HG03196 (cell line): Measurements from ENCODE around the gene KIF4A.
"Not testable (repeated sequence)": the region's sequence is repeated elsewhere in the genome, so short reads cannot be mapped to it uniquely, and the experiment has no call there.

Experiments
- ATAC-seq: cut with Tn5 transposase; IDR thresholded peaks from one replicate; pipeline ENCODE4 v1.9.1; 2021; ENCODE audit not compliant: unreplicated experiment

Gene KIF4A

DNA sequence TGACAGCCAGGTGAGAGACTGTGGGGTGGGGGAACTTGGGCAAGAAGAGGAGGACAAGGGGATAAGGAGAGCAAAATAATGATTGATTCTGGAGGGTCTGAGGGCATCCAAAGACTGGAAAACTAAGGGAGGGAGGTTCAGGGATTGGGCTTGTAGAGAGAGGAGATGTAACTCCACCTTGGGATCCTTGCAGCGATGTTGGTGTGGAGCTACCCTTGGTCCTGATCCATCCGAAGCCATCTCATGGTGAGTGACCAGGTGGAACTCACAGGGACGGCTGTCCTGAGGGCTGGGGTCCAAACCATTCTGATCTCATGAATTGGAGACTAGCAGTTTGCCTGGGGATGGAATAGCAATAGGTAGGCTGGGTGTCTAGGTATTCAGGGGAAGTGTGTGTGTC lies 9.3 kb upstream of the KIF4A start:
- no peak for ATAC-seq

DNA sequence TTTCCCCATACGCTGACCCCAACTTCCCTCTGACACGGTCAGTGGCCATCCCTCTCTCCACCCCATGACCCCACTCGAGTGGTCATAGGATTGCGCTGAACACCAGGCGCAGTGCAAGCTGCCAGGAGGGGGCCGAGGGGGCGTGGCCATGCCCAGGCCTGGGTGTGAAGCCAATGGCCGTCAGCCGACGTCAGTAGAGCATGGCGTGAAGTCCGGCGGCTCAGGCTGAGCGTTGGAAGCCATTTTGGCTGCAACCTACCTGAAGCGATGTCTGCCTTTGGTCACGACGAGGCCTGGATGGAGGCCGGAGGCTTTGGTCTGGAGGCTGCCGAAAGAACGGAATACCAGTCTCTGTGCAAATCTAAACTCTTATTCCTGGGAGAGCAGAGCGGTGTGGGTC lies 8.0 kb upstream of the KIF4A start, which contains the start of gene RAB41:
RAB41 (plus strand) TSS at position 222 of the 400 bp plus-strand sequence; CDS start at position 268, 46 bp downstream.
- no peak for ATAC-seq

- no peak for ATAC-seq
Observed at GRCh38 chrX:70289168-70289792, 624 bp upstream of the KIF4A start.

DNA sequence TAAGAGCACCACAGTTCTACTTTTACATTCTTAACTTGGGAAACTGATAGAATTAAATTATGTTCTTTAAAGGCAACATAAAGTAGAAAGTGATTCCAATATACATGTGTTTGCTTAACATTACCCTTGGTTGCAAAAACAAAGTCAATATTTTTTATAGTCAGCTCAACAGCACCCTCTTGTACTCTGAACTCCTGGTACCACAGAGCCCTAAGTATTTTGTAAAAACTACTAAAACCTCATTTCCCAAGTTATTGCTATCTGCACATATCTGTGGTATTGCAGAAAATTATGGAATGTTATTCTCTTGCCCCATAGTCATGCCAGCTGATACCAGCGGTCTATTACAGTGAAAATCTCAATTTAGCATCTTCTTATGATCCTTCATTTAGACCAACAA lies 2.9 kb downstream of the KIF4A start:
- ATAC-seq, result no peak

DNA sequence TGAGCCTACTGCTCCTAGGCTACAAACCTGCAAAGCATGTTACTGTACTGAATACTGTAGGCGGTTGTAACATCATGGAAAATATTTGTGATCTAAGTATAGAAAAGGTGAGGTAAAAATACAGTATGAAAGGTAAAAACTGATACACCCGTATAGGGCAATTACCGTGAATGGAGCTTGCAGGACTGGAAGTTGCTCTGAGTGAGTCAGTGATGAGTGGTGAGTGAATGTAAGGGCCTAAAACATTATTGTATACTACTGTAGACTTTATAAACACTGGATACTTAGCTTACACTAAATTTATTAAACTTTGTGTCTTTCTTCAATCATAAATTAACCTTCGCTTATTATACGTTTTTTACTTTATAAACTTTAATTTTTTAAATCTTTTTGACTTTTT lies 3.7 kb downstream of the KIF4A start:
- no peak for ATAC-seq

DNA sequence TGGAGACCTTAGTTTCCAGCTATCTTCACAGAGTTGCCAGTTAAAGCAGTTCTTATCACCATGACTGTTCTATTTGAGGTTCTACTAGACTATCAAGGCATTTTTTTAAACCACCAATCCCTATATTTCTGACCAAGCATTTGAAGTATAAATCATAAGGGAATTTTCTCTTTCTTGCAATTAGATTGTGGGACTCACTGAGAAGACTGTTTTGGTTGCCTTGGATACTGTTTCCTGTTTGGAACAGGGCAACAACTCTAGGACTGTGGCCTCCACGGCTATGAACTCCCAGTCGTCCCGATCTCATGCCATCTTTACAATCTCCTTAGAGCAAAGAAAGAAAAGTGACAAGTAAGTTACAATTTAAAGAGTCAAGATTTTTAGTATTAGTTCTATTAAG lies 11.8 kb downstream of the KIF4A start:
- ATAC-seq, result no peak

DNA sequence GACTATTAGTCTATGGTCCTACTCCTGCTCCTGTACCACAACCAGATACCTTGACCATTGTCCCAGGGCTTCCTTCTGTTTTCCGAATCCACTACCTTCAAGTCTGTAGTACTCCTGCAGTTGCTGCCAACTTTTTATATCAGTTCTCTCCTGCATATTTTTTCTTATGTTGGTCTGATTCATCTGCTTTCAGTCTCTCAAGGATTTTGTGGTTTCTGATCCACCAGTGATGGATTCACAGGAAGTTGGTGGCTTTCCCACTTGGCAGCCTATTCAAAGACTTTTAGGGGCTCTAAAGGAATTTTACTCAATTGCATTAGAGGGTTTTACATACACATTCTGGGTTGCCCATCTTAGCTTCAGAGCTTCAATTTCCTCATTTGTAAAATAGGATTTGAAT lies 23.6 kb downstream of the KIF4A start:
- ATAC-seq, result no peak

DNA sequence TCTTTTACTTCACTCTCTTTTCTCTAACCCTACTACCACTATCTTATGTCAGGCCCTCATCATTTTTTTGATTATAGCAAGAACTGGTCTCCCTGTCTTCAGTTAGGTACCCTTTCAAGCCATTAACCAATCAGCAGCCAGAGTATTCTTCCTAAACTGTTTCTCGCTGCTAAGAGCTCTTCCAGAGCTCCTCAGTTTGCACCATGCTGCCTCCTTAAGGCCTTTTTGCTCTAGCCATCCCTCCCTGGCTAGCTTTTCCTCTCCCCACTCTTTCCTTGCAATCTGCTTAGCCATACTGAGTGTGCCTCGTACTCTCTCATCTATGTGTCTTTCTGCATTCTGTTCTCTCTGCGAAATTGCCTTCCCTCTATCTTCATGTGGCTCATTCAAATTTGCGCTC lies 32.9 kb downstream of the KIF4A start:
- ATAC-seq, result no peak

DNA sequence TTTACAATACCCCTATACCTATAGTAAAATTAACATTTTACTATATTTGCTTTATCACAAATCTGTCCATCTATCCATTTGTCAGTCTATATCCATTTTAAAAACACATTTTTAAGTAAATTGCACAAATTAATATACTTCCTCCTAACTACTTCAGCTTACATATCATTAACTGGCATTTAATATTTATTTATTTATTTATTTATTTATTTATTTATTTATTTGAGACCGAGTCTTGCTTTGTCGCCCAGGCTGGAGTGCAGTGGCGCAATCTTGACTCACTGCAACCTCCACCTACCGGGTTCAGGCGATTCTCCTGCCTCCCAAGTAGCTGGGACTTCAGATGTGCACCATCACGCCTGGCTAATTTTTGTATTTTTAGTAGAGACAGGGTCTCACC lies 33.7 kb downstream of the KIF4A start:
- not testable (repeated sequence) for ATAC-seq

DNA sequence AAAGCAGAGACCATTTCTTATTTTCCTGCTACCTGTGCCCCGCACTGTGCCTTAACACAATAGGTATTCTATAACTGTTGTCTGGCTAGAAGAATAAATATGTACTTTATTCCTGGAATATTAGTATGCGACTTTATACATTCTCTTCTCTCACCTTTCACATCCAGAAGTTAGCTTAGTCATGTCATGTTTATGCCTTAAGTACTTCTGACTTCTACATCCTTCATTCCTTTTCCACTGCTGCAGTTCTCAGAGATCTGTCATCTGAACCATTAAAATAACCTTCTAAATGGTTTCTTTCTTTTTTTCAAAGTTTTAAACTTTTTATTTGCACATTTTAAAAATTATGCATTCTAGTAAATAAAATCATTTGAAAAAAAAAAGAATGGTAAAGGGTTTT lies 34.4 kb downstream of the KIF4A start:
- no peak for ATAC-seq

DNA sequence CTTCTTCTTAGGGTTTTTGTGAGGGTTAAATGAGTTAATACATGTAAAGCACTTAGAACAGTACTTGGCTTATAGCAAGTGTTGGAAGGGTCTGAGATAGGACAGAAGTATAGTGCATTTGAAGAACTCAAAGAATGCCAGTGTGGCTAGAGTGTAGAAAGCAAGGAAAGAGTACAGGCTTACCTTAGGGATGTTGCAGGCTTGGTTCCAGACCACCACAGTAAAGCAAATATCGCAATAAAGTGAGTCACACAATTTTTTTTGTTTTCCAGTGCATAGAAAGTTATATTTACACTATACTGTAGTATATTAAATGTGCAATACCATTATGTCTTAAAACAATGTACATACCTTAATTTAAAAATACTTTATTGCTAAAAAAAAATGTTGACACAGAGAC lies 41.3 kb downstream of the KIF4A start:
- no peak for ATAC-seq

- ATAC-seq, result no peak
Observed at GRCh38 chrX:70332600-70332999, 42.7 kb downstream of the KIF4A start.

DNA sequence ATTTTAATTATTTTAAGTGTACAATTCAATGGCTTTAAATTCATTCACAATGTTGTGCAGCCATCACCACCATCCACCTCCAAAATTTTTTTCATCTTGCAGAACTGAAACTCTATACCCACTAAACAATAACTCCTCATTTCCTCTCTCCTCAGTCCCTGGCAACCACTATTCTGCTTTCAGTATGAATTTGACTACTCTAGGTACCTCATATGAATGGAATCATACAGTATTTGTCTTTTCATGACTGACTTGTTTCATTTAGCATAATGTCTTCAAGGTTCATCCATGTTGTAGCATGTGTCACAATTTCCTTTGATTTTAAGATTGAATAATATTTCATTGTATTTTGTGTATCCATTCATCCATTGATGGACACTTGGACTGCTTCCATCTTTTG lies 46.9 kb downstream of the KIF4A start:
- peak; percentile 100 for ATAC-seq

- no peak for ATAC-seq
Observed at GRCh38 chrX:70338290-70338689, 48.4 kb downstream of the KIF4A start.

DNA sequence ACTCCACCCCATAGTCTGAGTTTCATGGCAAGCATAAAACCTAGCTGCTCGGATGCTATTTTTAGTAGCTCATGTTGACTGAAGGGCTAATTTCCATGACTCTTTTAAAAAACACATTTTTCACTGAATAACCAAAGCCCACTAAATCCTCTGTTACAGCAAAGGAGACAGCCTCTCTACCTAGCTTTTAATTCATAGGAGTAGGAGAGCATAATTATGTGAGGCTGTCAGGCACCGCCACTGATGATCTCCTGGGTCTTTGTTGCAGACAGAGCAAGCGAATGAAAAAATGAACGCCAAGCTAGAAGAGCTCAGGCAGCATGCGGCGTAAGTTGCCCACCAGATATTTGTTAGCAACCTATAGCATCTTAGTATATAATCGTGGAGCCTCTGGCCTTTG lies 53.5 kb downstream of the KIF4A start:
- ATAC-seq, result no peak

GRCh38 chrX:70346418-70347070 lies 56.6 kb downstream of the KIF4A start:
- ATAC-seq, result no peak

GRCh38 chrX:70348825-70349224 lies 58.9 kb downstream of the KIF4A start:
- ATAC-seq, result not testable (repeated sequence)

DNA sequence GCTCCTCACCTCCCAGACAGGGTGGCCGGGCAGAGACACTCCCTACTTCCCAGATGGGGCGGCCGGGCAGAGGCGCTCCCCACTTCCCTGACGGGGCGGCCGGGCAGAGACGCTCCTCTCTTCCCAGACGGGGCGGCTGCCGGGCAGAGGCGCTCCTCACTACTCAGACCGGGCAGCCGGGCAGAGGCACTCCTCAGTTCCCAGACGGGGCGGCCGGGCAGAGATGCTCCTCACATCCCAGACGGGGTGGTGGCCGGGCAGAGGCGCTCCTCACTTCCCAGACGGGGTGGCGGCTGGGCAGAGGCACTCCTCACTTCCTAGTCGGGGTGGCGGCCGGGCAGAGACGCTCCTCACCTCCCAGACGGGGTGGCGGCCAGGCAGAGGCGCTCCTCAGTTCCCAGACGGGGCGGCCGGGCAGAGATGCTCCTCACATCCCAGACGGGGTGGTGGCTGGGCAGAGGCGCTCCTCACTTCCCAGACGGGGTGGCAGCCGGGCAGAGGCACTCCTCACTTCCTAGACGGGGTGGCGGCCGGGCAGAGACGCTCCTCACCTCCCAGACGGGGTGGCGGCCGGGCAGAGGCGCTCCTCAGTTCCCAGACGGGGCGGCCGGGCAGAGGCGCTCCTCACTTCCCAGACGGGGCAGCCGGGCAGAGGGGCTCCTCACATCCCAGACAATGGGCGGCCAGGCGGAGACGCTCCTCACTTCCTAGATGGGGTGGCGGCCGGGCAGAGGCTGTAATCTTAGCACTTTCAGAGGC lies 59.6 kb downstream of the KIF4A start:
- ATAC-seq, result not testable (repeated sequence)

DNA sequence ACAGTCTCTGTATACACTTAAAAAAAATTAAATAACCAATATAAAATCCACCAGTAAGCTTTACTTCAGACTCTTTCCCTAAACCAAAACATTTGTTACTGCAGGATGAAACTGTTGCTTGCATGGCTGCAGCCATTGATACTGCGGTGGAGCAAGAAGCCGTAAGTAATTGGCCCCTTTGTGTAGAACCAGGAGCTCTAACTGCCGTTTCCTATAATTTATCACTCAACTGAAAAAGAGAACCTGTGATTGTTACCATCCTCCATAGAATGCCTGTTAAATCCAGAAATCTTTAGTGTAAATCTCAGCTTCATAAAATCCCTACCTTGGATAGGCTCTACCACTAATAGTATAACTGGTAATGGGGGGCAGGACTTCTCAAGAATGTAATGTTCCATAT lies 62.6 kb downstream of the KIF4A start:
- no peak for ATAC-seq

DNA sequence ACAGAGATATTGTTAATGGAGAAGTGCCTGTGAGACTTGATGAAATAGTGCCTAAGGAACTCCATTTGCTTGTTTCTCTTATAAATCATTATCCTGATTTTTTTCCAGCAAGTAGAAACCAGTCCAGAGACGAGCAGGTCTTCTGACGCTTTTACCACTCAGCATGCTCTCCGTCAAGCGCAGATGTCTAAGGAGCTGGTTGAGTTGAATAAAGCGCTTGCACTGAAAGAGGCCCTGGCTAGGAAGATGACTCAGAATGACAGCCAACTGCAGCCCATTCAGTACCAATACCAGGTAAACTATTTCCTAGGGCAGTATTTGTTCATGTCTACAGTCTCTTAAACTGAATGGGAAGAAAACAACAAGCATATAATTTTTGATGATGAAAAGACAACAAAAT lies 63.6 kb downstream of the KIF4A start:
- ATAC-seq, result no peak

GRCh38 chrX:70354716-70355115 lies 64.8 kb downstream of the KIF4A start:
- ATAC-seq, result no peak

- ATAC-seq, result no peak
Observed at GRCh38 chrX:70359458-70359857, 69.6 kb downstream of the KIF4A start.
